ENCODE data around the gene HOXB8.

DNA sequence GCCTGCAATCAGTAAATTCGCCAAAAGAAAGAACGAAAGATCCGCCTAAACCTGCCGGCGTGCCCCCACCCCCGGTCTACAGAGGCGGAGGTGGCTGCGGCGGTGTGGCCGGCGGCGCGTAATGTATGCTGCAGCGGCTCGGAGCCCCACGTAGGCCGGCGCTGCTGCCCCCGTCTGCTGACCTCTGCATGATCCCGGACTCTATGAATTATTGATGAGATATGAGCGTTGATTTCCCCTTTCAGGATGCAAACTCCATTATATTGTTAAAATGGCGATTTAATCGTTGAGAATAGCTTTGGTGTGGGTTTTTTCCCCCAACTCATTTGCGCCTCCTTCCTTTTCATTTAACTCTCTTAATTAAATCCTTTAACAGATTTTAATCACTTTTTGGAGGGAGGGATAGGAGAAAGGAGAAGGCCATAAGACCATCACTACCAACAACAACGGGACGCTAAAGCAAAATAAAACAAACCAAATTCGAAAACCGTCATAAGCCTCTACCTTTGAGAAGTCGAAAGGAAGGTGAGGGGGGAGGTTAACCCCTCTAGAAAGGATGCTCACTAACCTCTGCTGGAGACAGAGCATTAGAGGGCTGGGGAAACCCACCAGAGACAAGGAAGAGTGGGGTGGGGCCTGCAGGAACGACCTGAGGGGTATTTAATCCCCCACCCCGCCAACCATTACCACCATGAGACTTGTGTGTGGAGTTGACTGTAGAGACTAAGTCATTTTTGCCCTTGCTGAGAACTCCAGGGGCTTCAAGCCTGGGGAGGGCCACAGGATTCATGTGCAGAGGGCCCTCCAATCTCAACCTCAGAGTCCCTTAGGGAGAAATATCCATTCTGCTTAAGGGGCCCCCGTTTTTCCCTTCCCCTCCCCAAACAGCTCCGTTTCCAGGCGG lies 28.5 kb downstream of the HOXB8 start:
- TF ChIP-seq, protein P1, sequence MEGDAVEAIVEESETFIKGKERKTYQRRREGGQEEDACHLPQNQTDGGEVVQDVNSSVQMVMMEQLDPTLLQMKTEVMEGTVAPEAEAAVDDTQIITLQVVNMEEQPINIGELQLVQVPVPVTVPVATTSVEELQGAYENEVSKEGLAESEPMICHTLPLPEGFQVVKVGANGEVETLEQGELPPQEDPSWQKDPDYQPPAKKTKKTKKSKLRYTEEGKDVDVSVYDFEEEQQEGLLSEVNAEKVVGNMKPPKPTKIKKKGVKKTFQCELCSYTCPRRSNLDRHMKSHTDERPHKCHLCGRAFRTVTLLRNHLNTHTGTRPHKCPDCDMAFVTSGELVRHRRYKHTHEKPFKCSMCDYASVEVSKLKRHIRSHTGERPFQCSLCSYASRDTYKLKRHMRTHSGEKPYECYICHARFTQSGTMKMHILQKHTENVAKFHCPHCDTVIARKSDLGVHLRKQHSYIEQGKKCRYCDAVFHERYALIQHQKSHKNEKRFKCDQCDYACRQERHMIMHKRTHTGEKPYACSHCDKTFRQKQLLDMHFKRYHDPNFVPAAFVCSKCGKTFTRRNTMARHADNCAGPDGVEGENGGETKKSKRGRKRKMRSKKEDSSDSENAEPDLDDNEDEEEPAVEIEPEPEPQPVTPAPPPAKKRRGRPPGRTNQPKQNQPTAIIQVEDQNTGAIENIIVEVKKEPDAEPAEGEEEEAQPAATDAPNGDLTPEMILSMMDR (IDR thresholded peaks at IDR 0.05 in 8 of 11, conservative IDR thresholded peaks at IDR 0.05 in 3 of 11): no peak
- TF ChIP-seq POLR2AphosphoS5 (IDR thresholded peaks at IDR 0.05): no peak
